GM18502 (cell line): ENCODE data around the gene GPR12.

ENCODE experiments used
- ATAC-seq: cut with Tn5 transposase; IDR thresholded peaks from one replicate; pipeline ENCODE4 v1.9.1; 2021; ENCODE audit warnings: mild to moderate bottlenecking; ENCODE audit not compliant: unreplicated experiment, poor library complexity

GPR12 gene

DNA sequence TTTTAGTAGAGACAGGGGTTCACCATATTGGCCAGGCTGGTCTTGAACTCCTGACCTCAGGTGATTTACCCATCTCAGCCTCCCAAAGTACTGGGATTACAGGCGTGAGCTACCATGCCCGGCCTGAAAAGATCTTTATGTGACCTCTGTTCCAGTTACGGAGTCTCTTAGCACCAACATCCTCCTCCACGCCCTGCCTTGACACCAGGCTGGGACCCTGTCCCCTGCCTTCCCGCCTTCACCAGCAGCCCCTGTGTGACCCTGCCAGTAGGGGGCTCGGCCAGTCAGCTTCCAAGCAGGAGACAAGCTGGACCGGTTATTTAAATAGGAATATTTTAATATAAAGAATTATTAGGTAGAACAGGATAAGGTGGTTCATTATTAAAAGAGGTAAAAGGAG is 54.2 kb downstream of the GPR12 start:
- no peak for ATAC-seq

DNA sequence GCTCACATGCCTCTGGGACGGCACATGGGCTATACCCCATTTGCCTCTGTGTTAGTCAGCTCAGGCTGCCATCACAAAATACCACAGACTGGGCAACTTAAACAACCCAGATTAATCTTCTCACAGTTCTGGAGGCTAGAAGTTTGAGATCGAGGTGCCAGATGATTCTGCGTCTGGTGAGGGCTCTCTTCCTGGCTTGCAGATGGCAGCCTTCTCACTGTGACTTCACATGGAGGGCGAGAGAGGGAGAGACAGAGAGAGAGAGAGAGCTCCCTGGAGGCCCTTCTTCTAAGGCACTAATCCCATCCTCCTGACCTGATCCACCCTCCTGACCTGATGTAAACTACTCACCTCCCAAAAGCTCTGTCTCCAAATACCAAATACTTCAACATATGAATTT is 55.0 kb downstream of the GPR12 start:
- ATAC-seq: no peak
